ENCODE results near the gene WIZ. TPM values are rescaled to one million over a fixed set of nuclear protein-coding genes. Genes with fewer than 3 reads are reported as not detected.

Gene WIZ
- total and polyA plus RNA-seq, 2 donors (not counting 1 experiment from before 2014, with no cell fraction given) = 15.0 to 24.8 TPM

- CTCF ChIA-PET = no interaction called here
Measured at GRCh38 chr19:15398501-15399233, 51.1 kb downstream of the WIZ start.

More at GRCh38 chr19:15398501-15399233, 51.1 kb downstream of the WIZ start:
- no peak overlapping the region for H3K4me3 ChIP-seq (ENCODE audit: control extremely low read depth in 1 of 5, extremely low read depth in 1 of 5, insufficient read depth in 1 of 5, low read depth in 2 of 5, low read length in 4 of 5)
- Mint-ChIP-seq H3K27me3 (no peaks in the 10 kb centered on the region), H3K4me1 (peaks cover 9% of the 10 kb centered on the region), H3K9me3 (ENCODE audit: insufficient read depth) (no peaks in the 10 kb centered on the region), H3K4me3 (no peak overlapping the region), H3K27ac (no peak overlapping the region)
- peaks cover 49% of the 10 kb centered on the region for H3K79me2 ChIP-seq (ENCODE audit: control insufficient read depth, insufficient read depth, low read length)
- H3K36me3 ChIP-seq (replicated peaks in 1 of 2; ENCODE audit: control extremely low read depth in 1 of 2, control insufficient read depth in 1 of 2, extremely low read depth in 1 of 2, insufficient read depth in 2 of 2, low read length in 1 of 2) = peaks cover 4 to 82% of the 10 kb centered on the region in 2 experiments
- 96% methylated on average over 49 of the region's 50 CpGs for WGBS (ENCODE audit: insufficient coverage)
- no peak overlapping the region for H3K9ac ChIP-seq (ENCODE audit: low read length)
- no peaks in the 10 kb centered on the region for H3K4me1 ChIP-seq (ENCODE audit: control insufficient read depth in 2 of 2, insufficient read depth in 2 of 2, low read length in 2 of 2)
- DNase-seq (no peak), ATAC-seq (ENCODE audit: low read depth) (no peak)
- no peak overlapping the region for H2AFZ ChIP-seq (ENCODE audit: insufficient read depth, low read depth, low read length, poor library complexity, severe bottlenecking)
- no peak overlapping the region for H3K27ac ChIP-seq (ENCODE audit: low read length in 2 of 2)
- H4K20me1 ChIP-seq (ENCODE audit: control insufficient read depth, insufficient read depth, low read length, poor library complexity, severe bottlenecking) = peaks cover 55% of the 10 kb centered on the region
- intact Hi-C loops (cut with micrococcal nuclease) = no loop called here
- TF ChIP-seq CTCF (IDR thresholded peaks at IDR 0.05) = no peak
- no peak for TF ChIP-seq EZH2 (IDR thresholded peaks at IDR 0.05; ENCODE audit: borderline replicate concordance, insufficient read depth, low read depth, low read length, poor library complexity, severe bottlenecking)
- no peaks in the 10 kb centered on the region for H3K27me3 ChIP-seq (replicated peaks in 1 of 4; ENCODE audit: control extremely low read depth in 1 of 4, control insufficient read depth in 3 of 4, insufficient read depth in 4 of 4, low read length in 3 of 4)
- H3K4me2 ChIP-seq (replicated peaks; ENCODE audit: low read depth, low read length, poor library complexity, severe bottlenecking) = no peak overlapping the region
- POLR2A ChIA-PET = no interaction called here
- no peaks in the 10 kb centered on the region for H3K9me3 ChIP-seq (ENCODE audit: control extremely low read depth in 1 of 3, control insufficient read depth in 2 of 3, insufficient read depth in 1 of 3, low read length in 2 of 3)

All from B cell (primary cell).